Measurements from ENCODE around the gene ELP2.
A peak's percentile ranks its signal among the peaks of the same experiment; 100 is the strongest.

The ELP2 gene

DNA sequence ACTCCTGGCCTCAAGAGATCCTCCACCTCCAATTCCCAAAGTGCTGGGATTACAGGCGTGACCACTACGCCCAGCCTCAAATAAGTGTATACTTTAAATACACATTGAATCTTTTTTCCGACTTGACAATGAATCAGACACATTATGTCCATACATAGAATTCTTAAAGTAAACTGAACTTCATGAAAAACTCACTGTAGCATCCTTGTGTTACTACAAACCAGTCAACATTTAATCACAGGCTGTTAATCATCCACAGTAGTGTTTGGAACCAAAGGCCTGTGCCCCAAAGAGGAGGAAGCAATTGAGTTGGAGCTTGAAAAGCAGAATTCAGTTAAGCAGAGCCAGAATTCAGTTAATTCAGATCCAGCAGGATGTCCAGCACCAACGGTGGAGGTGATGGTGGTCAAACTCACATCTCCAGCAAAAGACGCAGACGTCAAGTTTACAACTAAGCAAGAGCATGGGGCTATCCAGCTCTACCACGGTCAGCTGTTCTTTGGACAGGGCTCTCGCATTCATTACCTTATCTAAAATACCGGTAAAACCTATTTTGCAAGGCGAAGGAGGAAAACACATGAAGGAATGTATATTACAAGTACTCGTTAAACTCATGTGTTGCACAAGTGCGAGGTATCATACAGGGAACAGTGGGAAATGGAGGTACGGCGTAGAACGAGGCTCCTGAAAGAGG is 1.7 kb upstream of the ELP2 start:
- Histone ChIP-seq H3K9ac (no peak overlapping the region), H3K4me3 (ENCODE audit: low read depth, low read length) (peak overlapping the region; percentile 91), H3K27ac (no peak overlapping the region)

DNA sequence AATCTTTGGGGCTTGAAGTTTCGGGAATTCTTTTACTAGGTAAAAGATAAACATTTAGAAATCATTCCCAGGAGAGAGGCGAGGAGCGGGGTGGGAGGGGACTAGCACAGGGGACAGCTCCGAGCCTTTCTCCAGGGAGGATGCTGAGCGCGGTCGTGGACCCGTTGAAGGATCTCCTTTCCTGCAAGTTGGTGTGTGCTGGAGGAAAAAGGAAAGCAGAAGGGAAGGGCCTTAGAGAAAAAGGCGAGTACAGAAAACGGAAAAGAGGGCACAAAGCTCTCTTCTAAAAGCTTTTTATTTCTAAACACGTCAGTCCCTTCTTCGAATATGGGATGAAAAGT is 1.2 kb upstream of the ELP2 start:
- H3K9ac ChIP-seq: peak overlapping the region; percentile 64
- H3K4me3 ChIP-seq (ENCODE audit: low read depth, low read length): peak overlapping the region; percentile 91
- peak overlapping the region; percentile 97 for H2AFZ ChIP-seq
- peaks cover 23% of the 10 kb centered on the region for H3K79me2 ChIP-seq
- TF ChIP-seq, protein P1, sequence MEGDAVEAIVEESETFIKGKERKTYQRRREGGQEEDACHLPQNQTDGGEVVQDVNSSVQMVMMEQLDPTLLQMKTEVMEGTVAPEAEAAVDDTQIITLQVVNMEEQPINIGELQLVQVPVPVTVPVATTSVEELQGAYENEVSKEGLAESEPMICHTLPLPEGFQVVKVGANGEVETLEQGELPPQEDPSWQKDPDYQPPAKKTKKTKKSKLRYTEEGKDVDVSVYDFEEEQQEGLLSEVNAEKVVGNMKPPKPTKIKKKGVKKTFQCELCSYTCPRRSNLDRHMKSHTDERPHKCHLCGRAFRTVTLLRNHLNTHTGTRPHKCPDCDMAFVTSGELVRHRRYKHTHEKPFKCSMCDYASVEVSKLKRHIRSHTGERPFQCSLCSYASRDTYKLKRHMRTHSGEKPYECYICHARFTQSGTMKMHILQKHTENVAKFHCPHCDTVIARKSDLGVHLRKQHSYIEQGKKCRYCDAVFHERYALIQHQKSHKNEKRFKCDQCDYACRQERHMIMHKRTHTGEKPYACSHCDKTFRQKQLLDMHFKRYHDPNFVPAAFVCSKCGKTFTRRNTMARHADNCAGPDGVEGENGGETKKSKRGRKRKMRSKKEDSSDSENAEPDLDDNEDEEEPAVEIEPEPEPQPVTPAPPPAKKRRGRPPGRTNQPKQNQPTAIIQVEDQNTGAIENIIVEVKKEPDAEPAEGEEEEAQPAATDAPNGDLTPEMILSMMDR (IDR thresholded peaks at IDR 0.05): no peak
- no peaks in the 10 kb centered on the region for H3K36me3 ChIP-seq (ENCODE audit: control insufficient read depth, insufficient read depth, low read length)
- no peaks in the 10 kb centered on the region for H3K9me3 ChIP-seq (ENCODE audit: control insufficient read depth, low read length)
- peaks cover 7% of the 10 kb centered on the region for H3K4me1 ChIP-seq
- H3K4me2 ChIP-seq (ENCODE audit: low read length): peak overlapping the region; percentile 100
- H3K27me3 ChIP-seq (ENCODE audit: control insufficient read depth, insufficient read depth, low read length): no peaks in the 10 kb centered on the region
- no peak overlapping the region for H3K27ac ChIP-seq

More for the DNA sequence above, 1.7 kb upstream of the ELP2 start:
- peaks cover 23% of the 10 kb centered on the region for H3K79me2 ChIP-seq
- peak overlapping the region; percentile 100 for H3K4me2 ChIP-seq (ENCODE audit: low read length)
- no peaks in the 10 kb centered on the region for H3K9me3 ChIP-seq (ENCODE audit: control insufficient read depth, low read length)
- peaks cover 7% of the 10 kb centered on the region for H3K4me1 ChIP-seq
- H3K27me3 ChIP-seq (ENCODE audit: control insufficient read depth, insufficient read depth, low read length): no peaks in the 10 kb centered on the region
- peak overlapping the region; percentile 97 for H2AFZ ChIP-seq
- TF ChIP-seq, protein P1 (IDR thresholded peaks at IDR 0.05): no peak
- no peaks in the 10 kb centered on the region for H3K36me3 ChIP-seq (ENCODE audit: control insufficient read depth, insufficient read depth, low read length)

DNA sequence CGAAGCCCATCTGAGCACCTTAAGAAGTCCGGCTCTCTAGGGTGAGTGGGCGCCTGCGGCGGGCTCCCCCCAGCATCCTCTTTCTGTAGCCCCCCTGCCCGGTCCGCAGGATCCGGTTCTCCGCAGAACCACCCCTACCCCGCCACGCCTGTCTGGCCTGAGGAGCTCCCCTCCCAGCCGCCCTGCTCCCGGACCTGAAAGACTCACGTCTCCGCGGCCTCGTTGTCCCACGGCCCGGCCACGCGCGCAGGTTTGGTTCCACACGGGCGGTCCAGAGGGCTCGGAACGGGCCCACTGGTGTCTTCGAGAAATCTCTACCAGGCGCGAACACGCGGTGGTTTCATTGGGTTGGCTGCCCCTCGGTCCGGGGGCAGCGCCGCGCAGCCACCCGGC is 796 bp upstream of the ELP2 start:
- Histone ChIP-seq H3K9ac (peak overlapping the region; percentile 64), H3K79me2 (peaks cover 23% of the 10 kb centered on the region), H3K4me3 (ENCODE audit: low read depth, low read length) (peak overlapping the region; percentile 91), H3K4me1 (peaks cover 7% of the 10 kb centered on the region), H3K27me3 (ENCODE audit: control insufficient read depth, insufficient read depth, low read length) (no peaks in the 10 kb centered on the region), H3K36me3 (ENCODE audit: control insufficient read depth, insufficient read depth, low read length) (no peaks in the 10 kb centered on the region), H3K9me3 (ENCODE audit: control insufficient read depth, low read length) (no peaks in the 10 kb centered on the region), H3K27ac (peak overlapping the region; percentile 98), H2AFZ (peak overlapping the region; percentile 97), H3K4me2 (ENCODE audit: low read length) (peak overlapping the region; percentile 100)
- TF ChIP-seq, protein P1 (IDR thresholded peaks at IDR 0.05): no peak

DNA sequence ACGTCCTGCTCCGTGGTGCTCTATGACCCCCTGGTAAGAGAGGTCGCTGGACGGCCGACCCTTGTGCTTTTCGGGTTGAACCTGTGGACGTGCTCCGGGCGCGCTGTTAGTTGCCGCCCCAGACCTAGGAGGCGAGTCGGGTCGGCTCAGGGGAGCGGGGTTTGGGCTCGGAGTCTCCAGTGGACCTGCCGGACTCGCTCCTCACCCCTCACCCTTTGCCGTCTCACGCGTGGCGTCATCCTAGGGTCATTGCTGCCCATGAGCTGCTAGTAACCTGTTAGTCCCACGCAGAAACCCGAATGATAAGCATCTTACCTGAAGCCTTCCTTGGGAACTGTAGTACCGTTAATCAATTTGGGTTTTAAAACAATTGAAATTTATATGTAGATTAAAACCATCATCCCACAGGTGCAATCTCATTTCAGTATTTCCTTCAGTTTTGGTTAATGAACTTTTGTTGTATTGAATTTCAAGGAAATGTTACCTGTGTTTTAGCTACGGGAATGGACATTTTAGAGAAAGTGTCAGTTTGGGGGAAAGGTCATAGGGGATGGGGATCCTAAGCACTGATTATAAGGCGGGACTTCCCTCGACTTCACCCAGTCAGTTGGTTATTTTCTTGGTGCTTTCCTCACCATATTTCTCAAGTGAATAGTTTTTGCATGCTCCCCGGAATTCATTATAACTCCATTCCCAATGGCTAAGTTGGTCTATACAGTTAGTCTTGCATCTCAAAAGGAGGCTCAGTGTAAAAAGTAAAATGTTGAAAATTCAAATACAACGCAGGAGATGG is 536 bp downstream of the ELP2 start:
- H3K9ac ChIP-seq: peak overlapping the region; percentile 64
- no peaks in the 10 kb centered on the region for H3K36me3 ChIP-seq (ENCODE audit: control insufficient read depth, insufficient read depth, low read length)
- peak overlapping the region; percentile 98 for H3K27ac ChIP-seq
- peak overlapping the region; percentile 97 for H2AFZ ChIP-seq
- peaks cover 23% of the 10 kb centered on the region for H3K79me2 ChIP-seq
- H3K4me3 ChIP-seq (ENCODE audit: low read depth, low read length): peak overlapping the region; percentile 91
- TF ChIP-seq, protein P1 (IDR thresholded peaks at IDR 0.05): no peak
- no peaks in the 10 kb centered on the region for H3K9me3 ChIP-seq (ENCODE audit: control insufficient read depth, low read length)
- no peaks in the 10 kb centered on the region for H3K27me3 ChIP-seq (ENCODE audit: control insufficient read depth, insufficient read depth, low read length)
- H3K4me2 ChIP-seq (ENCODE audit: low read length): peak overlapping the region; percentile 100
- H3K4me1 ChIP-seq: peaks cover 7% of the 10 kb centered on the region
